ENCODE data around the gene DMAP1.

Gene DMAP1

DNA sequence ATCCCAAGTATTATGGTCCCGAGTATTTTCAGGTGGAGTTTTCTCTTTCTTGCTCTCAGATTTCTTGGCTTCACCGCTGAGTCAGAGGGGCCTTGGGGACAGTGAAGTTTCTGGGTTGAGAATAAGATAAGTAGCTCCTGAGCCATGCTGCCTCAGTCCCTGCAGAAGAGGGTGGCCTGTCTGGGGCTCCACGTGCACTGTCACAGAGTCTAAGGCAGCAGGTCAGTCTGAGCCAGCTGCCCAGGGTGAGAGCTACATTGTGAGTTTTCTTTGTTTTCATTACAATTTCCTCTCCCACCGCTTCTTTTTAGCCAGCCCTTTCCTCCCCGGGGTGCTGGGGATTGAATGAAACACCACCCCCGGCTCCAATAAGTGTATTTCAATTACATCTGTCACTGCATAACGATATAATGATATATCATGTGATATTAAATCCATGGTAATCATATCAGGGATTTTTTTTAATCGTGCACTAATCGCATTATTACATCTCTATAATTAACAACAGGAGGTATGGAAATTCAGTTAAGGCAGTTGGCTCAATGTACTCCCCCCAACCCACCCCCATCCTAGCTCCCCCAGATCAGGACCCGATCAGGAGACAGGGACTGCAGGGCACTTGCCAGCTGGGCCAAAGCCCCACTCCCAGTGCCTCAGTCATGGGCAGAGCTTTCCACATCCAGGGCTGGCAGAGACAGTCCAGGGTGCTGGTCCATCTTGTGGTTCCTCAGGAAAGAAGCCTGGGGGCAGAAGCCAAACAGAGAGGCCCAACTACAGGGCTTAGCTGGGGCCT, 43.7 kb downstream of the DMAP1 start:
- no peak for DNase-seq

DNA sequence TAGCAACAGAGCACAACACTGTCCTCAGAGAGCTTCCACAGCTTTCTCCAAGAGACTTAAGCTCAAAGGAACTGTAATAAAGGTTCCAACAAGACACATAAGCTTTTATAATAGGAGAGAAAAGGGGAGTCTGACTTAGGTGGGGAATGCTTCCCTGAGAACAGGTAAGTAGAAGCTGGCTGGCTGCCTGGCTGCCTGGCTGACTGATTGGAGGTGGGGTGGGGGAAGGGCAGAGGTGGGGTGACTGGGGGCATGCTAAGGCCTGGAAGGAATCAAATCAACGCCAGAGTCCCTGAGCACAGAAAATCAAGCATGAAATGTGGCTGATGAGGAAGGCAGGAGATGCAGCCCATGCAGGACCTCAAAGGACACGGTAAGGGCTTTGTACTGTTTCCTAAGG, 45.8 kb downstream of the DMAP1 start:
- no peak for DNase-seq

DNA sequence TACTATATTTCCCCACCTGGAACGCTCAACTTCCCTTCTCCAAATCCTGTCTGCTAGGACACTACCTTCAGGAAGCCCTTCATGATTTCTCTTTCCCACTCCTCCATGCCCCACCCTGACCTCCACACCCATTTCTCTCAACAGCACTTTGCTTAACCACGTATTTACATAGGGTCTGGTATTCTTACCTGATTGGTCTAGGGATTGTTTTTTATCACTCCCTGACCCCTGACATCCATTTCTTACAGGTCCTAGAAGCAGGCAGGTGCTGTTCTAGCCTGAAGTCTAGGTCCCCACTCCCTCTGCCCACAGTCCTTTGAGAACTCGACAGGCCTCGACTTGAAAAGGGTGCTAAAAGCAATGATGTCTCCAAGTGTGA, 47.5 kb downstream of the DMAP1 start:
- no peak for DNase-seq

DNA sequence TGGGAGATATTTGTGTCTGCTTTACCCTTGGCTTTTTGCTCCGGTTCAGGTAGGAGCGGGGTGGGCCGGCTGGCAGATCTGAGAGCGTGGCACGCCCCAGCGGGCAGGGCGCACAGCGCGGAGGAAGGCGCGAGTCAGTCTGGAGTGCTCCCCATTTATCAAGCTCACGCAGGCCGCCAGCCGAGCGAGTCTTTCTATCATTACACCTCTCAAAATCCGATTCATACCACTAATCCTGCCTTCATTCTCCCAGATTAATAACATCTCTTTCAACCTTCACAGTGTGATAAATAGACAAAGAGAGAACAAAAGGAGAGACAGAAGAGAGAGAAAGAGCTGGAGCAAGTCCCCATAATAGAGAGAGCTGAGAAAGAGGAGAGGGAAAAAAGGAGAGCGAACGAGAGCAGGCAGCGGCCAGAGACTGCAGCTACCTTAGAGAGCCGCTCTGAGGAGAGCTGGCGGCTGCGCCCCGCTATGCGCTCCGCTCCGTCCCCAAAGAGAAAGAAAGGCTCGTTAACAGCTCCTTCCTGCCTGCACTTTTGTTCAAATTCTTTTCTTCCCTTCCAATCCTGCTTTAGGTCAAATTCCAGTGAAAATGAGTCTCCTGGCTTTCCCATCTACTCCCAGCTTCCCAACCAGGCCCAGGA, 48.0 kb downstream of the DMAP1 start:
- DNase-seq, result no peak

DNA sequence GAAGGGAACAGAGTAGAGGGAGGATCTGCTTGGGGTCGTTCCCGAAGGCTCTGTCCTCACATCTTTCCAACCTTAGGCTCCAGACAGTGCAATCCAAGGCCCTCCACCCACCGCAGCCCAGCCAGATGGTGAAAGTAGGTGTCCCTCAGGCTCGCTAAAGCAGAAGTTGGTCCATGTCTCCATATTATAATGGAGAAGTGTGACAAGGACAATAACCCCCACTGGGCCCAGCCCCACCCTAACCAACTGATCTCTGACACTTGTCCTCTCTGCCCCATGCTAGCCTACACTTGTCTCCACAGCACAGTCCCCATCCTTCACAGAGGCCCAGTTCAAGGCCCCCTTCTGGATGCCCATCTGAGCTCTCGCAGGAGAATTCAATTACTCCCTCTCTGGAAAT, 48.7 kb downstream of the DMAP1 start:
- no peak for DNase-seq

DNA sequence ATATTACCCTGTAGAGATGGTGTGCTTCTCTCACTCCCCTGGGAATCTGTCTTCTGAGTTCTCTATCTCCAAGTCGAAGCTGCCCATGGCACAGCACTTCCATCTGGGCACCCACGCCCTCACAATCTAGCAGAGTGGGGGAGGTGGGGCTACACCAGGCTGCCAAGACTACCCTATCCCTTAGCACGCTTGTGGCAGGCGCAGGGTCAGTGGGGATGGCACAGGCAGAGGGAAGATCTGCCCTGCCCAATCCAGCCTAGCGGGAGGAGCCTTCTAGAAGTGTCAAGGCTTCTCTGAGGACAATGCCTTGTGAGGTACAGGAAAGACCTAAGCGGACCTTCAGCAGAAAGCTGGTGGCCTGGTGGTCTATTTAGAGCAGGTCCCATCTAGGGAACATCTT, 49.1 kb downstream of the DMAP1 start:
- no peak for DNase-seq

DNA sequence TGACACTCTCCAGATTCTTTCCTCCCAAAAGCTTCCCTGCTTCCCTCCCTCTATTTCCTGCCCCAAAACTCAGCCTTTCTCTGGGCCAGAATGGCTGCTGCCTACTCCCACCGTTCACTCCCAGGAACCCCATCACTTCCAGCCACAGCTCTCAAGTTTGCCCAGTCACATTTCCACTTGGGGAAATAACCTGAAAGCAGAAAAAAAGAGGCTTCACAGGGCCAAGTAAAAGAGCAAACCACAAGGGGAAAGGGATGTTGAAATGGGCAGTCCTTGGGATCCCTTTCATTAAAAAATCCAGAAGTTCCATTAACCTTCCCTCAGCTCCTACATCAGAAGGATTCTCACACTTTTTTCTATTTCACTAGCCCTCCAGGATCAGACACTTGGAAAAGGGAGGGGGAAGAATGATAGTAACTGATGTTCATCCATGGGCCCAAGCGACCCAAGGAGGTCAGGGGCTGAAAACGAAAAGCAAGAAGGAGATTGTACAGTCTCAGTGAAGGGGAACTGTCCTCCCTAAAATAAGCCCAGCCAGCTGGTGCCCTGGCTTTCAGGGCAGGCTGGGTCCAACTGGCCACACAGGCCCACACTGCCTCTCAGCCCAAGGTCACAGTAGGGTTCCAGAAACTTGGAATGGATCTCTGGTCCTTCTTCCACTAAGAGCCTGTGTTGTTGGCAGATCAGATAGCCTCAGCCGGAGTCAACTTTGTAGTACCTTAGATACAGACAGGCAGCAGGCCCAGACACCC, 49.7 kb downstream of the DMAP1 start:
- no peak for DNase-seq

DNA sequence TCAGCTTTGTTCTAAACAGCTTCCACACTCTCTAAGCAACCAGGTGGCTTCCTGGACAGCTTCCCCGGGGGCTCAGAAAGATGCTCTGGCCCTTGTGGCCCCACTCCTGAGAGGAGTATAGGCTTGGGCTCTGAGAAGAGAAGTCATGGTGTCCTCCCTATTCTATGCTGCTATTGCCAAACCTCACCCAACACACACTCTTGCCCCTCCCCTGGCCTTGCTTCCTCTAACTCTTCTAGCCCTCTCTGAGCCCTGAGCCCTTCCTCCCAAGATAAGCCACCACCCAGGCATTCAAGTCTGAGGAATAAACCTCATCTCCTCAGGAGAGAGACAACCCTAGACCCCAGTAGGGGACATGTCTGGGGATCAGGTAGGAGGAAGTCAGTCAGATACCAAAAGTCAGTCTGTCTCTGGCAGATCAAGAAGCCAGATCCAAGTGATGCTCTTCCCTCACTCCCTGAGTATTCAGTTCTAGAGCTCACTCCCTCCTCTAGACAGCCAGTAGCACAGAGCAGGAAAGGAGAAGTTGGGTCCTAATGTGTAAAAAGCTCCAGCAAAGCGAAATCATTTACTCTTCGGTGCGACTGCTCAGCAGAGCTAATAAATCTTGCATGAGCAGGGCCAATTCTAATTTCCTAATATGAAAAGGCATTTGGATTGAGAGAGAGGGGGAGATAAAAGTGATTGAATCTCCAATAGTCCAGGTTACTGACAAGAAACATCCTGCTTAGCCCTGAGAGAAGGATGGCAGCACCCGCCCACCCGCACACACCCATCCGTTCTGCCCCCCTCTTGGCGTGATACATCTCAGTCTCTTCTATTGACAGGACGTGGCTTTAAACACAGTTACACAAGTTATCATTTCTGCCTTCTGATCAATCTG, 50.5 kb downstream of the DMAP1 start:
- DNase-seq, result no peak

DNA sequence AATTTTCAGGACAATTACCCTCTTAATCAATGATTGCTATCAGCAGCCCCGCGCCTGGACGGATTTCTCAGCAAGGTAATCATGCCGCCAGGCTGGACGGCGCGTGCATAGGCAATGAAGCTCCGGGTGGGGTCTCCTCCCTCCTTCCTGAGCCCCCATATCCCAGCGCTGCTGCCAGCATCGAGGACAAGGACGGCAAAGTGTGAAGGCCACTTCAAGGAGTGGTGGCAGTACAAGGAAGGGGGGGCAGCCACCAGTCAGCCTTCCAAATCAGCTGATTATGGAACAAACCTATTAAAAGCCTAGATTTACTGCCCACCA, 51.1 kb downstream of the DMAP1 start:
- no peak for DNase-seq

DNA sequence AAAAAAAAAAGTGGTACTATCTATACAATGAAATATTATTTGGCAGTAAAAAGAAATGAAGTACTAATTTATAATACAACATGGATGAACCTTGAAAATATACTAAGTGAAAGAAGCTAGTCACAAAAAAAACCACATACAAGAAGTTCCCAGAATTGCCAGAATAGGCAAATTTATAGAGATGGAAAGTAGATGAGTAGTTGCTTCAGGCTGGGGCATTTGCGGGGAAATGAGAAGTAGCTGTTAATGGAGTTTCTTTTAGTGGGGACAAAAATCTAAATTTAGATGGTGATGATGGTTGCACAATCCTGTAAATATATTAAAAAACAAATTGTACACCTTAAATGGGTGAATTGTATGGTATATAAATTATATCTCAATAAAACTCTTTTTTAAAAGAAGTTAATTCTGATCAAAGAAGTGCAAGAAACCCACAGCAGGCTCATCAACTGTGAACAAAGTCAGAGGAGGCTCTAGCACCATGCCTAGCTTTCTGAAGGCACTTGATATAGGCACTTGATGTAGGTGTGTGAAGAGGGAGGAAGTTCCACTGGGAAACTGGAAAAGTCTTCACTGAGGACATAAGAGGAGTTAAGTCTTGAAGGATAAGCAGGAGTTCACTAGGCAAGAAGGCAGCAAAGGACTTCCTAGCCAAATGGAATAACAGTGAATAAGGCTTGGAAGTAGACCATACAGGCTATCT, 52.5 kb downstream of the DMAP1 start:
- no peak for DNase-seq

DNA sequence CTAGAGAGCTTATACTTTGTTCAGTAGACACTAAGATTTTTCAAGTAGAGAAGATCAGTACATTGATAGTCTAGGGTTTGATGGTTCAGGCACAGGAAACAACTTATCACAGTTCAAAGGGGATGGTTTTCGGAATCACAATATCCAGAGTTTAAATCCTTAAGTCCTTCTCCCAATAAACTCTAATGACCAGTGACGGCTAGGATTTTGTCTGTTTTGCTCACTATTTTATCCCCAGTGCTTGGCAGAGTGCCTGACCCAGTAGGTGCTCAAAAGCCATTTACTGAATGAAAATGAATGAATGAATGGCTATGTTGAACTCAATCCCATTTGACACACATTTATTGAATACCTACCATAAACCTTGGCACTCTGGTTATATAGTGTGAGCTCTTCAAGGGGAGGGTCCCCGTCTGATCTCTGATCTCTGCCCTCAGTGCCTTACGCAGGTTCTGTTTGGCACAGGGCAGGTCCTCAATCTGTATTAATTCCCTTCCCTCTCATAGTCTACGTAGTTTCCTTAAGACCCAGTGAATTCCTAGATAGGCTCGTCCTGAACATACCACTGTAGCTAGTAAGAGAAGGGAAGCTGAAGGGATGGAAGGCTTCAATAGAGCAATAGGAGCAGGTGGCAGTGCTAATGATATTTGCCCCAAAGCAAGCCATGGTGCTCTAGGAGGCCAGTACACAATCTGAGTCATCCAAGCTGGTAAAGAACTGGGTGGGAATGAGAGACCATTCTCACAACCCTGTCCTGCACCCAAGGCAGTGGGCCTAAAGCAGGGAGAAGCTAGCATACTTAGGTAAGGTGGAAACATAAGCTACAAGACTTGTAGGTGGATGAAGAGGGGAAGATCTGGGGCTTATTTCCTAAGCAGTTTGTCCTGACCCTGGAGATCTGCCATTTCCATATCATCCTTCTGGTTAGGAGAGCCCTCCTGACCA, 53.4 kb downstream of the DMAP1 start:
- no peak for DNase-seq

DNA sequence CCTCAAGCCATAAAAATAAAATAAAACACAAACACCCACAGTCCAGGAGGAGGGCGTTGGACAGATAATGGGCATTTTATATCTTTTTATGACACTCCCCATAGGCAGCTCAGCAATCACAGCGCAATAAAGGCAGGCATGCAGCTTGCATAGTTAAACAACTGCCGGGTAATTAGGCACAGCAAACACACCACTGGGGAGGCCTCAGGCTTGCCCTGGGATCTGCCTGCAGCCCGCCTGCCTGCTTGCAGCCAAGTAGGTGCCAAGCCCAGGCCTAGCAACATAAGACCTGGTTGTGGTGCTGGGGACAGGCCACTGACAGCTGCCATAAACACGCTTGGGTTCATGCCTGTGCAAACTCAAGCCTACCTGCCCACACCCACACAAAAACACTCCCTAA, 54.2 kb downstream of the DMAP1 start:
- no peak for DNase-seq

DNA sequence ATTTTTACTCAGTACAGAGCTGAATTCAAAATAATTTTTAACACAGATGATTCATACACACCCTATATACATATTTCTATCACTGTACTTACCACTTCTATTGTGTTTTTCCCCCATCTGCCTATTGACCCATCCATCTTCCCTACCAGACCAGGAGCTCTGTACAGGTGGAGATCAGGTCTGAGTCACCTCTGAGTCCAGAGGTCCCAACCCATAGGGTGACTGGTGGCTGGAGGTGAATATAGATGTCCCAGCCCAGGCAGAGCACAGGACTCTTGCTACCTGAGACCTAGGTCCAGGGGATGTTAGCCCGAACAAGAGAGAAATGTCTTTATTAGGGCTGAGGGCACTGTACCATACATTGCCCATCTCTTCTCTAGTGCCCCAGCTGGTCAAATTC, 54.8 kb downstream of the DMAP1 start:
- DNase-seq, result no peak

All from fibroblast of skin of abdomen (primary cell).